ENCODE results near the gene ZNF311.
"Not testable (repeated sequence)": the region's sequence is repeated elsewhere in the genome, so short reads cannot be mapped to it uniquely, and the experiment has no call there.

ZNF311 gene

GRCh38 chr6:28953039-28953584, 52.0 kb downstream of the ZNF311 start:
- DNase-seq = peak; percentile 53

GRCh38 chr6:28949656-28950195, 55.4 kb downstream of the ZNF311 start:
- not testable (repeated sequence) for DNase-seq

- no peak for DNase-seq
Observed at GRCh38 chr6:28948782-28949486, 56.2 kb downstream of the ZNF311 start.

- no peak for DNase-seq
Observed at GRCh38 chr6:28947831-28948270, 57.3 kb downstream of the ZNF311 start.

- no peak for DNase-seq
Observed at GRCh38 chr6:28947067-28947765, 57.9 kb downstream of the ZNF311 start.

- no peak for DNase-seq
Observed at GRCh38 chr6:28945349-28945748, 59.8 kb downstream of the ZNF311 start.
